Activated T-cell treated with anti-CD3 and anti-CD28 coated beads for 48 hours (primary cell): ENCODE measurements around the gene CAMK2B.
"Not testable (repeated sequence)": the region's sequence is repeated elsewhere in the genome, so short reads cannot be mapped to it uniquely, and the experiment has no call there.

Source experiments
- DNase-seq: peaks from one replicate; pipeline ENCODE4 v3.0.0-alpha.2; 2020; ENCODE audit warnings: low read depth

CAMK2B gene

GRCh38 chr7:44189286-44189992 is 136.0 kb downstream of the CAMK2B start, which contains the start of gene GCK:
Gene GCK (minus strand): TSS chr7:44189439. CDS start chr7:44188953, 486 bp downstream.
- no peak for DNase-seq

DNA sequence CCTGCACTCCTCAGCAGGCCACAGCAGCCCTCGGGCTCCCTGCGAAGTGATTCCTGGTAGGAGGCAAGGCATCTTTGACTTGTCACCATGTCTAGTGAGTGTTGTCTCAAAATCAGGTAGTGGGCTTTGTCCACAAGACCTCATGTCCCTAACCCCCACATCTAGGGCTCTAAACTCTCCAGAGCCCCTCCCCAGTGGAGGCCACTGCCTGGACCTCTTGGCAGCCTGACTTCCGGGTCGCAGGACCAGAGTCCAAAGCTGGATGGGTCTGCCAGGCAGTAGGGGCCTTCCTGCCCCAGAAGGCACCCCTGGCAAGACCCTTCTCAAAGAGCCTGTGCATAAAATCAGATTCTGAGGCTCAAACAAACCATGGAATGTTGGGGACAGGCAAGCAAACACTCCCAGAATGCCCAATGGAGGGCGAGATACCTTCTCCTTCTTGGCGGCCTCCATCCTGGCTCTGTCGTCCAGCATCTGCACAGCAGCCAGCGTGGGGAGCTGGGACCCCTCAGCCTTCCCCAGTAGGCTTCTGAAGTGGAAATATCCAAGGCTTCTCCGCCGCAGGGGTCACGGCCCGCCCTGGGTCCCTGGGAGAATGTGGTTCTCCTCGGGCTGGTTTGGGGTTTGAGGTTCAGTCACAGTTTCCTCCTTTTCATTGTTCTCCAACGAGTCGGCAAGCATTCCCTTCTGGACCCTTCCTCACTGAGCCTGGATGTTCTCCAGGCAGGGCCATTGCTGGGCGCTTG is 136.7 kb downstream of the CAMK2B start:
- DNase-seq = no peak

DNA sequence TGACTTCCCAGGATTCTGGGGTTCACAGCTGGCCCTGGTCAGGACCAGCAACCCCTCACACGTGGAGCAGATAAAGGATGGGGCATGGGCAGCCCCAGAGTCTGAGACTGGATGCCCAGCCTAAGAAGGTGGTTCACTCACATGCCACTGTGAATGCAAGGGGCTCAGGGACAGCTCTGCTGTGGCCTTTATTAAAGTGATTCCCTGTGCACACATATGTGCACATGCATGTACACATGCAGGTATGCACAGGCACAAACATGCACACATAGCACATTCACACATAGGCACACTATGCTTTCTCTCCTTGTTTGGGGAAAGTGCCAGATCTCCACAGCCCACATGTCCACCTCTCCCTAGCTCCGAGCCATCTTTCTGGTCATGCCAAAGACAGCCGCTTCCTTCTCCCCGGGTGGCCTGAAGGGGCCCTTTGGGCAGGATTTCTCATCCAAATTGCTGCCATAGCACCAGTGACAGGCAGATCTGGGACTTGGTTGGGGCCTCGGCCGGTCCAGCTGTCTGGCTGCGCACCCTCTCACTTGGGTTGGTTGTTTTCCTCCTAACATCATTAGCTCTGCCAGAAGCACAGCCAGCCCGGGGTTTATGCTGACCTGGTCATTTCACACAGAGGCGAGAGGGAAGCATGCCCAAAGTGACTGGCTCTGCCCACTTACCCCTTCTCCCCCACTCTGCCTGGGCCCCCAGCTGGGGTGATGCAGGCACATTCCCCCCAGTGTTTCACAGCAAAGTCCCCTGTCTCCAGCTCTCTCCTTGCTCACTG is 137.6 kb downstream of the CAMK2B start:
- DNase-seq = no peak

GRCh38 chr7:44186736-44187135 is 138.7 kb downstream of the CAMK2B start:
- no peak for DNase-seq

GRCh38 chr7:44185729-44186128 is 139.7 kb downstream of the CAMK2B start:
- no peak for DNase-seq

GRCh38 chr7:44184873-44185446 is 140.4 kb downstream of the CAMK2B start:
- no peak for DNase-seq

- no peak for DNase-seq
Observed at GRCh38 chr7:44184206-44184872, 141.1 kb downstream of the CAMK2B start.

- DNase-seq = no peak
Observed at GRCh38 chr7:44183386-44183785, 142.0 kb downstream of the CAMK2B start.

GRCh38 chr7:44182827-44183226 is 142.6 kb downstream of the CAMK2B start:
- no peak for DNase-seq

- no peak for DNase-seq
Observed at GRCh38 chr7:44180631-44181030, 144.8 kb downstream of the CAMK2B start.

DNA sequence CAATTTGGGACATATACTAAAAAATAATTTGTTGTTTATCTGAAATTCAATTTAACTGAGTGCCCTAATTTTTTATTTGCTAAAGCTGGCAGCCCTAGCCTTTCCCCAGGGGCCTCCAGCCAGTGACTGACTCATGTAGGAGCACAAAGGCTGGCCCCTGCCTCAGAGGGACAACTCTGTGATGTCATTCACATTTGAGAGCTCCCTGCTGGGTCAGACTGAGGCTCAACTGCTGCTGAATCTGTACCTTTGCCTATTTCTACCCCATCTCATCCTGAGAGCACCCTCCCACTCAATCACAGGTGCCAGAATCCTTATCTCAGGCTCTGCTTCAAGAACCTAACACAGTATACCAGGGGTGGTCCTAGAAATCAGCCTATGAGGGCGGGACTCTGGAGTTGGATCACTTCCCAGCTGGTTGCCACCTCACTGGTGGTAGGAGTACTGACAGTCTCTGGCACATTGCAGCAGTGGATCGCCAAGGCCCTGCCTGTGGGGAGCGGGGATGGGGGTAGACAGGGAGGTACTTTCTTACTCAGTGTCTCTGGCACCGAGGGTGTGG is 147.7 kb downstream of the CAMK2B start:
- no peak for DNase-seq

DNA sequence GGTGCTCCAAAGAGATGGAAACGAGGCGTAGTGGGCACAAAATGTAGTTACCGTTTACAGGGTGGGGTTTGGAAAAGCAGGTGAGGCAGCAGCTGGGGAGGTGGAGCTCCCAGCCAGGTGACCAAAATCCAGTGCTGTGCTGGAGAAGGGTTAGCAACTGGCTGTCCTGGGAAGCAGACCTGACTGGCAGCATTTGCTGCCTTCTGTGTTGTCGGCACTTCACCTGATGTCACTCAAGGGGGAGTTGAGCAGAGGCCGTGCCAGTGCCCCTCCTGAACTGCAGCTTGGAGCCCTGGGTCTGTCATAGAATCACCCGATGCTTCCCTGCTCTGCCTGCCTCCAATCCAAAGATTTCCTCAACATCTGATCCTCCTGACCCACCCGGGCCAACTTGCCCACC is 148.9 kb downstream of the CAMK2B start:
- no peak for DNase-seq

DNA sequence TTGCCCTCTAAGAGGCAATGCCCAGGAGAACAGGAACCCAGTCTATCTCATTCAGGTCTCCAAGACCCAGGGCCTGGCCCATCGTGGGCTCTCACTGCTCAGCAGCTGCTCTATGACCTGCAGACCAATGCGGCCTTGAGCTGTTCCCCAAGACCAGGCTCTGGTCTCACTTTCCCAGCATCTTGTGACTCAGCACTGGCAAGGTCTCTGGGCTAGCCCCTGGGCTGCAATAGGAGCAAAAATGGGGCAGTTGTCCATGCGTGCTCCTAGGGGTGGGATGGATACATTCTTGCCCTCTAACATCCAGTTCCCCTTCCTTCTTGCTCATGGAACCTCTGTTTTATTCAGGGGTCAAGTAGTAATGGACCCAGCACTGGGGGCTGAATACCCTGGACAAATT is 149.7 kb downstream of the CAMK2B start:
- no peak for DNase-seq

DNA sequence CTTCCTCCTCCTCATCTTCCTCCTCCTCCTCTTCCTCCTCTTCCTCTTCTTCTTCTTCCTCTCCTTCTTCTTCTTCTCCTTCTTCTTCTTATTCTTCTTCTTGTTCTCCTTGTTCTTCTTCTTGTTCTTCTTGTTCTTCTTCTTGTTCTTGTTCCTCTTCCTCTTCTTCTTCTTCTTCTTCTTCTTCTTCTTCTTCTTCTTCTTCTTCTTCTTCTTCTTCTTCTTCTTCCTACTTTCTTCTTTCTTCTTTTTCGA is 150.8 kb downstream of the CAMK2B start:
- DNase-seq = not testable (repeated sequence)

GRCh38 chr7:44173911-44174693 is 151.3 kb downstream of the CAMK2B start:
- DNase-seq = no peak

DNA sequence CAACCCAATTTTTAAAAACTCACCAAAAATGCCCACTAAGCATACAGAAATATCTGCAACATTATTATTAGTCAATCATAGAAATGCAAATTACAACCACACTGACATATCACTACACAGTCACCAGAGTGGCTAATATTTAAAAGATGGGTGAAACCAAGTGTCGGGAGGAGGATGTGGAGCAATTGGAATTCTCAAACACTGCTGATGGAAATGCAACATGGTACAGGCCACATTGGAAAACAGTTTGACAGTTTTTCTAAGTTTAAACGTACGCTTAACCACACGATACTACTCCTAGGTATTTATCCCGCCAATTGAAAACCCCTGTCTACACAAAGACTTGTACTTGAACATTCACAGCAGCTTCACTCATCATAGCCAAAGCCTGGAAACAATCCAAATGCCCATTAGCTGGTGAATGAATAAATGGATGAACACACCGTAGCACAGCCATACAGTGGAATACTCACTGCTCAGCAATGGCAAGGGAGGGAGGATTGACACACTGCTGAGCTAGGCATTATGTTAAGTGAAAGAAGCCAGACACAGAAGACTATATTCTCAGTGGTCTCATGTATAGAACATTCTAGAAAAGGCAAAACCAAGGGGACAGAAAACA is 152.5 kb downstream of the CAMK2B start:
- DNase-seq = no peak

DNA sequence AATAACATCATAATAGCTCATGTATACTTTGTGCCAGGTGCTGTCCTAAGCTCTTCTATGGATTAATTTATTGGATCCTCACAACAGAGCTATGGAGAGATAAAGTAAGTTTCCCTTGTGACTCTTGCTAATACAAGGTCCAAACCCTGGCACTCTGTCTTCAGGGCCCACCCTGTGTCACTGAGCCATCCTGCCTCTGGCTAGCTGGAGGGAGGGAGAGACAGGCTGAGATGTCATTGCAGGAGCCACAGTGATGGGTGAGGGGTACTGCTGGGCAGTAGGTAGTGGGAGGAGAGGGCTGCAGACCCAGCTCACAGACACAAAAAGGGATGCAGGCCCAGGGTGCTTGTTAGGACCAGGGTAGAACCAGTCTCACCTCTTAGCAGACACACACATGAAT is 153.0 kb downstream of the CAMK2B start:
- no peak for DNase-seq

DNA sequence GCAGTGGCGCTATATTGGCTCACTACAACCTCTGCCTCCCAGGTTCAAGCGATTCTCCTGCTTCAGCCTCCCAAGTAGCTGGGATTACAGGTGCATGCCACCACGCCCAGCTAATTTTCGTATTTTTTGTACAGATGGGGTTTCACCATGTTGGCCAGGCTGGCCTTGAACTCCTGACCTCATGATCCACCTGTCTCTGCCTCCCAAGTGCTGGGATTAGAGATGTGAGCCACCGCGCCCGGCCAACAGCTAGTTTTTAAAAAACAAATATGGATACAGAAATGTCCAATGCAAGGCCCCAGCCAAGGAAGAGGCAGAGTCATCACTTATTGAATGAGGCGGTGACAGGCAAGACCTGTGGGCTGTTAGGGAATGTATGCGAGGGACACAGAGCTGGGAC is 153.5 kb downstream of the CAMK2B start:
- DNase-seq = not testable (repeated sequence)

GRCh38 chr7:44167920-44168319 is 157.5 kb downstream of the CAMK2B start:
- no peak for DNase-seq
